NCI-H2107 (cell line): ENCODE measurements around the gene OR2L3.
"Not testable (repeated sequence)": the region's sequence is repeated elsewhere in the genome, so short reads cannot be mapped to it uniquely, and the experiment has no call there.

ENCODE experiments used
- DNase-seq: peaks from one replicate; lab custom pipeline; 2025; lab: John Stamatoyannopoulos, UW

OR2L3 gene, protein sequence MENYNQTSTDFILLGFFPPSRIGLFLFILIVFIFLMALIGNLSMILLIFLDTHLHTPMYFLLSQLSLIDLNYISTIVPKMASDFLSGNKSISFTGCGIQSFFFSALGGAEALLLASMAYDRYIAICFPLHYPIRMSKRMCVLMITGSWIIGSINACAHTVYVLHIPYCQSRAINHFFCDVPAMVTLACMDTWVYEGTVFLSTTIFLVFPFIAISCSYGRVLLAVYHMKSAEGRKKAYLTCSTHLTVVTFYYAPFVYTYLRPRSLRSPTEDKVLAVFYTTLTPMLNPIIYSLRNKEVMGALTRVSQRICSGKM

DNA sequence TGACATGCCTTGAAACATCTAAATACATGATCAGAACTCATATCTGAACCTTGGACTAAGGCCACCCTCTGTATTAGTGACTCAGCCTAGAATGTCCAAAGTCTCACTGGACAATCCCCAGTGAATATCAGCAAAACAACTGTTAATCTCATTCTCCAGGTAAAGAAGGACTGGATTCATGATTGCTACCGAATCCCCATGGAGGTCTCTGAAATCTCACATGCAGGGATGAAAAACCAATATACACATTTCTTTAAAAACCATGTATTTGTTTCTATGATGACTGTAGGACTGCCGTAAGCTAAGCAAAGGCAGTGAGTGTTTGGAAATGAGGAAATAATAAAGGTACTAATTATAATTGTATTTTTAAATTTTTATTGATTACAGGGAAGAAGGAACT, at the start of gene OR2L3:
Gene OR2L3, plus strand, starts transcription at position 301 of the 400 bp plus-strand sequence. CDS start 13,846 bp downstream, outside the sequence.
- DNase-seq: no peak

DNA sequence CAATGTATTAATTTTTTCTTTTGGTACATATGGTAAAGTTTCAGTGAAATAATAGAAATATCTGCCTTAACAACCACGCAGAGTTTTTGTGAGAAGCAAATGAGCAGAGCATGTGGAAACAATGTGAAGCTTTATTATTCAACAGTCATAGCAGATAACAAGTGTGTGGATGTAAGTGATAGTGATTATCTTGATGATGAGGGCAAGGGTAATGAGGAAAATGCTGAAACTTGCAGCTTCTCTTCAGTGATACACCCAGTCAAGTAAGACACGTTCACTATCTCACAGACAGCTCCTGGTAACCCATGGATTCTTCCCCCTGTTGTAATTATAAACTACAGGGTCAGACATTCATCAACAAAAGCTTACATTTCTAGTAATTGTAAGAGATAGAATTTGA, 47.8 kb upstream of the OR2L3 start:
- DNase-seq: no peak

DNA sequence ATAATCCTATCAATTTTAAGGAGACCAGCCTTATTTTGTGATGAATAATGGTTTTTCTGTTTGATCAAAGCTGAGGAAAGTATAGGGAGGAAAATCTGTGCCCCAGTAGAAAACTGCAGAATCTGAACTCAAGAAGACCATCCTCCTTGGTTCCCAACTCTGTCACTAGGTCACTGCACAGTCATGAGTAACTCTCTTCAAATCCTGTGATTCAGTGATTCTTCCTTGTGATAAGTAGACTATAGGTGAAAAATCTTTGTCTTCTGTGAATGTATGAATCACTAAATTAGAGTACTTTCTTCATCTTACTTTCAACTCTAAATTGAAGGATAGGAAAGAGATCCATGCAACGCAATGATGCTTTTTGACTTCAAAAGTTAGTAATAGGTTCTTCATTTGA, 46.5 kb upstream of the OR2L3 start:
- no peak for DNase-seq

DNA sequence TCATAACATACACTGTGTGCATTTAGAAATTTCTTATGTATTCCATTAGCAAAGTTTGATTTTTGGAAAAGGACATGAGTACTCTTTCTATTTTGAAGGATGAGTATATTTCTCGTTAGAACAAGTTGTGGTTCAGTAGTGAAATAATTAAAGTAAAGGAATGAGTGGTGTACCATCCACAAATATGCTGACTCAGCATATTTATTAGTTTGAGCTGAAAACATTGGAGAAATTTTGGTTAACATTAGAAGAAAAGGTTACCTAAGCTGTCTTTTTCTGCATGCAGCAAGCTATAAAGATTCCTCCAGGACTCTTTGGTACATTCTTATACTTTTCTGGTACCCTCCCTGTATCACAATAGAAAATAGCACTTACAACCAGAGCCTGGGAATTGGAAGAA, 38.9 kb upstream of the OR2L3 start:
- DNase-seq: no peak

DNA sequence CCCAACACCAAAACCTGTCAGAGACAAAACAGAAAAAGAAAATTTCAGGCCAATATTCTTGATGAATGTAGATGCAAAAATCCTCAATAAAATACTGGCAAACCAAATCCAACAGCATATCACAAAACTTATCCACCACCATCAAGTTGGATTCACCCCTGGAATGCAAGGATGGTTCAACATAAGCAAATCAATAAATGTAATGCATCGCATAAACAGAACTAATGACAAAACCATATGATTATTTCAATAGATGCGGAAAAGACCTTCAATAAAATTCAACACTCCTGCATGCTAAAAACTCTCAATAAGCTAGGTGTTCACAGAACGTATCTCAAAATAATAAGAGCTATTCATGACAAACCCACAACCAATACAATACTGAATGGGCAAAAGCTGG, 37.0 kb upstream of the OR2L3 start:
- DNase-seq: no peak

DNA sequence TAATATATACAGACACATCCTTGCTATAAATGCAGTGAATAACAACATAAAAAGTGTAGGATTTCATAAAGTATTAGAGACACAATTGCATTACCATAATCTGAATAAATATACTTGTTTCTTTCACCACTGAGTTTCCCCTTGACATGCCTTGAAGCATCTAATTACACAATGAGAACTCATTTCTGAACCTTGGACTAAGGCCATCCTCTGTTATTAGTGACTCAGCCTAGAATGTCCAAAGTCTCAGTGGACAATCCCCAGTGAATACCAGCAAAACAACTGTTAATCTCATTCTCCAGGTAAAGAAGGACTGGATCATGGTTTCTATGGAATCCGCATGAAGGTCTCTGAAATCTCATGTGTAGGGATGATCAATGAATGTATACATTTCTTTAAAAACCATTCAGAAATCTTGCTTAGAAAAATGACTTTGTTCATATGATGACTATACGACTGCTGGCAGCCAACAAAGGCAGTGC, 33.4 kb upstream of the OR2L3 start, which contains the start of gene OR2L5:
Gene OR2L5, plus strand, starts transcription at position 432 of the 482 bp plus-strand sequence. CDS start 8,288 bp downstream, outside the sequence.
- no peak for DNase-seq

DNA sequence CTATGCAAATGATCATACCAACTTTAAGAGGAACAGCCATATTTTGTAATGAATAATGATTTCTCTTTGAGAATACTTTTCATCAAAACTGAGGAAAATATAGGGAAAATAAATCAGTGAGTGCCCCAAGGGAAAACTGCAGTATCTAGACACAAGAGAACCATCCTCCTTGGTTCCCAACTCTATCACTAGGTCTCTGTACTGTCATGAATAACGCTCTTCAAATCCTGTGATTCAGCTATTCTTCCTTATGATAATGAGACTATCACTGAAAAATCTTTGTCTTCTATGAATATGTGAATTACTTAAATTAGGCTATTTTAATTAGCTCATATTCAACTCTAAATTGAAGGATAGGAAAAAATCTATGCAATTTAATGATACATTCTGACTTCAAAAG, 30.8 kb upstream of the OR2L3 start:
- DNase-seq: no peak

DNA sequence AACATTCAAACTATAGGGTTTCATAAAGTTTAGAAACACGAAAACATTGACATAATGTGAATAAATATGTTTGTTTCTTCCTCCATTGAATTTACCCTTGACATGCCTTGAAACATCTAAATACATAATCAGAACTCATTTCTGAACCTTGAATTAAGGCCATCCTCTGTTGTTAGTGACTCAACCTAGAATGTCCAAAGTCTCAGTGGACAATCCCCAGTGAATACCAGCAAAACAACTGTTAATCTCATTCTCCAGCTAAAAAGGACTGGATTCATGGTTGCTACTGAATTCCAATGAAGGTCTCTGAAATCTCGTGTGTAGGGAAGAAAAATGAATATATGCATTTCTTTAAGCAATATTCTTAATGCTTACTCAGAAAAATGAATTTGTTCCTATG, 16.9 kb upstream of the OR2L3 start, which contains the start of gene OR2L2:
Gene OR2L2, plus strand, starts transcription at position 301 of the 400 bp plus-strand sequence. CDS start 8,198 bp downstream, outside the sequence.
- DNase-seq: no peak

DNA sequence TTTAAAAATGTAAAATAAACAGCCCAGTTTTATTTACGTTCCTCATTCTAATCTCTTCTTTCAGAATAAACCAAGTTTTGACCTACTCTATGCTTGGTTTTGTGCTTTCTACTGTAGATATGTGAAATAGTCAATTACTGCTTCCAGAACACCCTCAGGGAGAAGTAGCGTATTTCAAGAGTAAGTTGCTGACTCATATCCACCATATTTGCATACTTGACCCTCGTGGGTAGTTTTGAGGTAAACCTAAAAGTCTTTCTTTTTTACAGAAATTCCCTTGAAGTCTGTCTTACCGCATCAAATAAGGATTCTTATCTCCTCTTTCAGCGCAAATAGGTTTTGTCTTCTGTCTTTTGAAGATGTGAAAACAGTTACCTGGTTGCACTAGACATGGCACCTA, 1.4 kb upstream of the OR2L3 start:
- DNase-seq: no peak

DNA sequence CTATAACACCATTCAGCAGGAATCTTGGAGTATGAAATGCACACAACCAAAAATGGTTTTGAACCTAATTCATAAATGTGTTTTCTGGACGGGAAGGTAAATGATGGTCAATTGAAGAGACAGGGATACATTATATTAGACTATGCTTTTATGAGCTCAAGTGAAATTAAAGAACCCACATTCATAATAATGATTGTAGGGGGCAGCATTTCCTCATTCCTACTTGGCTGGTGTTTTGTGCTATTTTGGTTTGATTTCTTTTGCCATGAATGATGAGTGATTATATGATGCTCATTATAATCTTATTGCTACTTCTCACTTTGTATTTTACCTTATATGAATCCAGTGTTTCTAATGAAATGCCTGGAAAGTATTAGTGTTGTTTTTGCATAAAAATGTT, 372 bp downstream of the OR2L3 start:
- no peak for DNase-seq

DNA sequence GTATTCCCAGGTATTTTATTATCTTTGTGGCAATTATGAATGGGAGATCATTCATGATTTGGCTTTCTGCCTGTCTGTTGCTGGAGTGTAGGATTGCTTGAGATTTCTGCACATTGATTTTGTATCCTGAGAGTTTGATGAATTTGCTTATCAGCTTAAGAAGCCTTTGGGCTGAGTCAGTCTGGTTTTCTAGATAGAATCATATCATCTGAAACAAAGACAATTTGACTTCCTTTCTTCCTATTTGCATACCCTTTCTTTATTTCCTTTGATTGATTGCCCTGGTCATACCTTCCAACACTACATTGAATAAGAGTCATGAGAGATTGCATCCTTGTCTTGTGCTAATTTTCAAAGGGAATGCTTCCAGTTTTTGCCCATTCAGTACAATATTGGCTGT, 8.0 kb downstream of the OR2L3 start:
- DNase-seq: no peak

DNA sequence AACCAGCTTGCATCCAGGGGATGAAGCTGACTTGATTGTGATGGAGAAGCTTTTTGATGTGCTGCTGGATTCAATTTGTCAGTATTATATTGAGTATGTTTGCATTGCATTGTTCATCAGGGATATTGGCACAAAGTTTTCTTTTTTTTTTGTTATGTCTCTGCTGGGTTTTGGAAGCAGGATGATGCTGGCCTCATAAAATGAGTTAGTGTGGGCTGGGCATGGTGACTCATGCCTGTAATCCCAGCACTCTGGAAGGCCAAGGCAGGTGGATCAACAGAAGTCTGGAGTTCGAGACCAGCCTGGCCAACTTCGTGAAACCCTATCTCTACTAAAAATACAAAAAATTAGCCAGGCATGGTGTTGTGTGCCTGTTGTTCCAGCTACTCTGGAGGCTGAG, 8.6 kb downstream of the OR2L3 start:
- no peak for DNase-seq

DNA sequence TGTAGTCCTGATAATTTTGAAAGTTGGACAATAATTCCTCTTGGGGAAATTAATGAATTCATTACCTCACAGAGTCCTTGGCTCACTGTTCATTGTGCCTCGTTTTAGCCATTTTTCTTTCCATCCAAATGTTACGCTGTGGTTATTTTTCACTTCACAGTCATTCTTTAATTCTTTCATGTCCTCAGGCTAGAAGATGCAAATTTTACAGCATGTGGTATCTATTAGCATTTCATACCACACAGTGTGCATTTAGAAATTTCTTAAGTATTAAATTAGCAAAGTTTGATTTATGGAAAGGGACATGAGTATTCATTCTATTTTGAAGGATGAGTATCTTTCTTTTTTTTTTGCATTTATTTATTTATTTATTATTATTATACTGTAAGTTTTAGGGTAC, 18.4 kb downstream of the OR2L3 start:
- no peak for DNase-seq

DNA sequence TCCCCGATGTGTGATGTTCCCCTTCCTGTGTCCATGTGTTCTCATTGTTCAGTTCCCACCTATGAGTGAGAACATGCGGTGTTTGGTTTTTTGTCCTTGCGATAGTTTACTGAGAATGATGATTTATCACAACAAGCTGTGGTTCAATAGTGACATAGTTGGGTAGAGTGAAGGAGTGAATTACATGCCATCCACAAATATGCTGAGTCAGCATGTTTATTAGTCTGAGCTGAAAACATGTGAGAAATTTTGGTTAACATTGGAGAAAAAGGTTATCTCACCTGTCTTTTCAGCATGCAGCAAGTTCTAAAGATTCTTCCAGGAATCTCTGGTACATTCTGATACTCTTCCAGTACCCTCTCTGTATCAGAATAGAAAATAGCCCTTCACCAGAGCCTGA, 19.0 kb downstream of the OR2L3 start:
- no peak for DNase-seq

DNA sequence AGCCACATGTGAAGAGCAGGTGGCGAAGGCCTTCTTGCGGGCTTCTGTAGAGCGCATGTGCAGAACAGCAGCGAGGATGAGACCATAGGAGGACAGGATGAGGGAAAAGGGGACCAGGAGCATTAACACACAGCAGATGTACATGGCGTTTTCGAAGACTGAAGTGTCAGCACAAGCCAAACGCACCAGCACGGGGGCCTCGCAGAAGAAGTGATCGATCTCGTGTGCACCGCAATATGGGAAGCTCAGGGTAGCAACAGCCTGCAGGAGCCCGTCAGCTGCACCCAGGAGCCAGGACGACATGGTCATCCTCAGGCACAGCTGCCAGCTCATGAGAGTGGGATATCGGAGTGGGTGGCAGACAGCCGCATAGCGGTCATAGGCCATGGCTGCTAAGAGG, 37.2 kb downstream of the OR2L3 start:
- not testable (repeated sequence) for DNase-seq

DNA sequence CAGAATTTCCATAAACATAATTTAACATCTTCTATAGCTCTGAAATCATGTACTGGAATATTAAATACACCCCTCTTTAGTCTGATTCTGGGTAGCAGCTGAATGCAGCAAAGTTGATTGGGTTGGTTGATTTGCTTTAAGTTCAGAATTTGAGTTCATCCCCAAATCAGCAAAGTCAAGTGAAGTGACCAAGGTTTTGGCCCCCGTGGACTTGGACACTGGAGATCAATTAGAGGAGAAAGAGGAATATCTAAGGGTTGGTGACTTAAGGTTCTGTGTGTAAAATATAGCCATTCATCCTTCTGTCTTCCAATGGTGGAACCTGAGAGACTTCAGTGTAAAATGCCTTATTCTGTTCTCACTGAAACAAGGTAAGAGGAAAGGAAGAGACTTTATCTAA, 48.2 kb downstream of the OR2L3 start, which contains the start of gene OR2L13:
Gene OR2L13, plus strand, starts transcription at position 301 of the 400 bp plus-strand sequence. CDS start 4,192 bp downstream, outside the sequence.
- DNase-seq: no peak

DNA sequence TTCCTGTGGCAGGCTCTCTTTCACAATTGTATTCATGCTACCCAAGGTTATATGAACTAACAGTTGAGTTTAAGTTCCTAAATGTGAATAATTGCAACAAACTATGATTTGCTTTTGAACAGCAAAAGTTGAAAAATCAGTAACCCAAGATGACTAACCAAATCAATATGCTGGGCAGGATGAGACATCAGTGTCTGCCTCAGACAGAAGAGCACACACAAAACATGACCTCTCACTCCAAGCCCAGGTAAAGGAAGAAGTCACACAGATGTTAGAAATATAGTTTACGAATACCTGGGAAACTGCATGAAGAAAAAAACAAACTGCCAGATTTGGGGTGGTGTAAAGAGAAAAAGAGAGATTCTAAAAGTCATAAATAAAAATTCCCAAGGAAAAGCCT, 51.9 kb downstream of the OR2L3 start:
- no peak for DNase-seq

DNA sequence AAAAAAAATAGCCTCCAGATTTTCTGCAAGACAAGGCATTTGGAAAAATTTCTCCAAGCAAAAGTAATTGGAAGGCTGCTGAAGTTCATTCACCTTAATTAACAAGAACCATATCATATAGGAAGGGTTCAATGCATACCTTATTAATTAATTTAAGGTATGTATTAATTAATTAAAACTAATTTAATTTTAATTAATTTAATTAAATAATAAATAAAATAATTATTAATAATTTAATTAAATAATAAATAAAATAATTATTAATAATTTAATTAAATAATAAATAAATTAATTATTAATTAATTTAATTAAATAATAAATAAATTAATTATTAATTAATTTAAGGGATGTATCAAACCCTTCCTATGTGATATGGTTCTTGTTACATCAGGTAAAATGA, 56.2 kb downstream of the OR2L3 start:
- no peak for DNase-seq

DNA sequence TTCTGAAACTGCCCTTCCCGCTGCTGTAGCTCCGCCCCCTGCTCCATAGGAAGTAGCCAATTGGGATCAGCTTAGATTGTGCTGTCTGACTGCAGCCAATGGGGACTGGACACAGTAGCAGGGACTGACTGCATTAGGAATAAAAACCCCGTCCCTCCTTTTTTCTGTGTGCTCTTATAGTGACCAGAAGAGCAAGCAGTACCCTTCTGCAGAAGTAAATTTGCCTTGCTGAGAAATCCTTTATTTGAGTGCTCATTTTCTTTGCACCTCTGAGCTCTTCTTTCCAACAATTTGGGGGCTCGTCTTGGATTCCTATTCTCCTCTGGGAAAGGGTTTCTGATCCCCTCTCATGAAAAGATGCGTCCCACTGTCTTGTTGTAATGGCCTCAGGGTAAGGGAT, 64.5 kb downstream of the OR2L3 start:
- no peak for DNase-seq
